Stomach (tissue), 4 donors: ENCODE measurements around the gene IRAK1.

Experiments
- POLR2A ChIP-seq, 4 donors: fragments of 450-650 bp; IDR thresholded peaks; one replicate each; pipeline ENCODE4 v1.6.1; 2016; ENCODE audit warnings: antibody characterized with exemption in 4 of 4, control low read depth in 2 of 4, mild to moderate bottlenecking in 1 of 4, moderate library complexity in 1 of 4
- TF ChIP-seq, protein P1 (sequence below), 7 experiments: fragments of 450-650 bp in 4 of 7; fragments of 200-600 bp in 3 of 7; sonication (generic) in 3 of 7; IDR thresholded peaks; one replicate each; pipeline ENCODE4 v1.5.1; 2016 to 2019; ENCODE audit warnings: antibody characterized with exemption in 7 of 7, control low read depth in 2 of 7, mild to moderate bottlenecking in 1 of 7

- no peak for TF ChIP-seq POLR2A (IDR thresholded peaks at IDR 0.05)
- TF ChIP-seq, protein P1, sequence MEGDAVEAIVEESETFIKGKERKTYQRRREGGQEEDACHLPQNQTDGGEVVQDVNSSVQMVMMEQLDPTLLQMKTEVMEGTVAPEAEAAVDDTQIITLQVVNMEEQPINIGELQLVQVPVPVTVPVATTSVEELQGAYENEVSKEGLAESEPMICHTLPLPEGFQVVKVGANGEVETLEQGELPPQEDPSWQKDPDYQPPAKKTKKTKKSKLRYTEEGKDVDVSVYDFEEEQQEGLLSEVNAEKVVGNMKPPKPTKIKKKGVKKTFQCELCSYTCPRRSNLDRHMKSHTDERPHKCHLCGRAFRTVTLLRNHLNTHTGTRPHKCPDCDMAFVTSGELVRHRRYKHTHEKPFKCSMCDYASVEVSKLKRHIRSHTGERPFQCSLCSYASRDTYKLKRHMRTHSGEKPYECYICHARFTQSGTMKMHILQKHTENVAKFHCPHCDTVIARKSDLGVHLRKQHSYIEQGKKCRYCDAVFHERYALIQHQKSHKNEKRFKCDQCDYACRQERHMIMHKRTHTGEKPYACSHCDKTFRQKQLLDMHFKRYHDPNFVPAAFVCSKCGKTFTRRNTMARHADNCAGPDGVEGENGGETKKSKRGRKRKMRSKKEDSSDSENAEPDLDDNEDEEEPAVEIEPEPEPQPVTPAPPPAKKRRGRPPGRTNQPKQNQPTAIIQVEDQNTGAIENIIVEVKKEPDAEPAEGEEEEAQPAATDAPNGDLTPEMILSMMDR (IDR thresholded peaks at IDR 0.05): no peak
Observed at GRCh38 chrX:154061801-154062200, 42.1 kb upstream of the IRAK1 start.
